GM12891 (cell line): ENCODE data around the gene APLP1.

ENCODE experiments used
- PAX5 ChIP-seq: IDR thresholded peaks from 2 replicates; pipeline ENCODE4 v1.6.1; 2011; ENCODE audit warnings: low read length, moderate library complexity, mild to moderate bottlenecking; ENCODE audit not compliant: insufficient read depth, severe bottlenecking
- POLR2A ChIP-seq: IDR thresholded peaks from 2 replicates; pipeline ENCODE4 v1.6.1; 2011; ENCODE audit warnings: low read depth, low read length, control low read depth
- POLR2AphosphoS5 ChIP-seq: IDR thresholded peaks from 2 replicates; pipeline ENCODE4 v1.6.1; 2011; ENCODE audit warnings: low read depth, low read length, control low read depth
- POU2F2 ChIP-seq: IDR thresholded peaks from 2 replicates; pipeline ENCODE4 v1.6.1; 2011; ENCODE audit warnings: low read depth, mild to moderate bottlenecking, control low read depth, low read length, moderate library complexity
- SPI1 ChIP-seq: IDR thresholded peaks from 2 replicates; pipeline ENCODE4 v1.6.1; 2011; ENCODE audit warnings: low read depth, low read length, control low read depth
- TAF1 ChIP-seq: IDR thresholded peaks from 2 replicates; pipeline ENCODE4 v1.6.1; 2011; ENCODE audit warnings: low read depth, low read length, control low read depth

- TF ChIP-seq POLR2A: no peak
- no peak for TF ChIP-seq POLR2AphosphoS5
- TF ChIP-seq POU2F2: no peak
- no peak for TF ChIP-seq PAX5
- TF ChIP-seq TAF1: no peak
- no peak for TF ChIP-seq SPI1
Observed at GRCh38 chr19:35896643-35897040, 28.3 kb downstream of the APLP1 start.
